Stimulated activated CD8-positive, alpha-beta memory T cell treated with anti-CD3 and anti-CD28 coated beads, Interleukin-7, amount 100 ng/mL, for 1 hour (primary cell): Measurements from ENCODE around the gene RDH8.

Source experiments
- DNase-seq, 2 donors: peaks; one replicate each; pipeline ENCODE4 v3.0.0-alpha.2; 2020; ENCODE audit warnings: low read depth in 2 of 2

The RDH8 gene

GRCh38 chr19:10013316-10013715 lies at the start of gene RDH8:
Gene RDH8 (plus strand): TSS chr19:10013483. CDS start chr19:10013498, 15 bp downstream.
- DNase-seq, result no peak

- no peak for DNase-seq
These were observed 47.3 kb upstream of the RDH8 start for GRCh38 chr19:9966024-9966423.

GRCh38 chr19:9966448-9966847 lies 46.8 kb upstream of the RDH8 start:
- no peak for DNase-seq

- DNase-seq, result no peak
These were observed 46.0 kb upstream of the RDH8 start for GRCh38 chr19:9967326-9967725.

GRCh38 chr19:9968820-9969687 lies 44.2 kb upstream of the RDH8 start:
- DNase-seq, result no peak

- DNase-seq, result no peak
These were observed 43.7 kb upstream of the RDH8 start for GRCh38 chr19:9969688-9969975.

- no peak for DNase-seq
These were observed 42.8 kb upstream of the RDH8 start for GRCh38 chr19:9970481-9970880.

- no peak for DNase-seq
These were observed 42.0 kb upstream of the RDH8 start for GRCh38 chr19:9971166-9971897.

GRCh38 chr19:9972103-9972502 lies 41.2 kb upstream of the RDH8 start:
- no peak for DNase-seq

GRCh38 chr19:9981406-9982260 lies 31.6 kb upstream of the RDH8 start:
- DNase-seq, result no peak

- DNase-seq, result no peak
These were observed 26.4 kb upstream of the RDH8 start for GRCh38 chr19:9986787-9987281.

- no peak for DNase-seq
These were observed 23.8 kb upstream of the RDH8 start for GRCh38 chr19:9989504-9989903.

- DNase-seq, result no peak
These were observed 21.7 kb upstream of the RDH8 start for GRCh38 chr19:9991425-9992191.

- DNase-seq, result no peak
These were observed 18.2 kb upstream of the RDH8 start for GRCh38 chr19:9995084-9995483.

- no peak for DNase-seq
These were observed 17.3 kb upstream of the RDH8 start for GRCh38 chr19:9995999-9996398.

GRCh38 chr19:9996541-9996940 lies 16.7 kb upstream of the RDH8 start:
- no peak for DNase-seq

GRCh38 chr19:10000171-10000826 lies 13.0 kb upstream of the RDH8 start:
- peak; percentile 18 to 40 for DNase-seq

- DNase-seq, result no peak
These were observed 11.4 kb upstream of the RDH8 start for GRCh38 chr19:10001899-10002298.

- no peak for DNase-seq
These were observed 10.0 kb upstream of the RDH8 start for GRCh38 chr19:10003271-10003670.

GRCh38 chr19:10004617-10005016 lies 8.7 kb upstream of the RDH8 start:
- DNase-seq, result no peak
